COR-L47 (cell line): Measurements from ENCODE around the gene DOHH.
"Not testable (repeated sequence)": the region's sequence is repeated elsewhere in the genome, so short reads cannot be mapped to it uniquely, and the experiment has no call there.

Experiments
- DNase-seq: peaks from one replicate; lab custom pipeline; 2025; lab: John Stamatoyannopoulos, UW

Gene DOHH

GRCh38 chr19:3534375-3535234, 34.1 kb upstream of the DOHH start:
- no peak for DNase-seq

- DNase-seq, result no peak
These were observed 33.2 kb upstream of the DOHH start for GRCh38 chr19:3533563-3534216.

- DNase-seq, result no peak
These were observed 32.6 kb upstream of the DOHH start for GRCh38 chr19:3533033-3533432.

- DNase-seq, result no peak
These were observed 31.8 kb upstream of the DOHH start for GRCh38 chr19:3532154-3532786.

- DNase-seq, result no peak
These were observed 31.2 kb upstream of the DOHH start for GRCh38 chr19:3531716-3532115.

GRCh38 chr19:3530389-3530788, 29.9 kb upstream of the DOHH start:
- no peak for DNase-seq

GRCh38 chr19:3529299-3529698, 28.8 kb upstream of the DOHH start:
- DNase-seq, result not testable (repeated sequence)

GRCh38 chr19:3528539-3529211, 28.2 kb upstream of the DOHH start:
- DNase-seq, result no peak

- DNase-seq, result no peak
These were observed 27.6 kb upstream of the DOHH start for GRCh38 chr19:3528080-3528479.

- no peak for DNase-seq
These were observed 26.9 kb upstream of the DOHH start for GRCh38 chr19:3527238-3527910.

GRCh38 chr19:3526507-3527237, 26.2 kb upstream of the DOHH start:
- no peak for DNase-seq

- no peak for DNase-seq
These were observed 24.5 kb upstream of the DOHH start for GRCh38 chr19:3524904-3525451.

GRCh38 chr19:3524078-3524842, 23.8 kb upstream of the DOHH start:
- DNase-seq, result no peak

GRCh38 chr19:3523361-3524077, 23.0 kb upstream of the DOHH start:
- DNase-seq, result no peak

- no peak for DNase-seq
These were observed 22.2 kb upstream of the DOHH start for GRCh38 chr19:3522421-3523360.

GRCh38 chr19:3521104-3521445, 20.6 kb upstream of the DOHH start:
- no peak for DNase-seq

GRCh38 chr19:3520166-3521103, 20.0 kb upstream of the DOHH start:
- DNase-seq, result no peak
